IMR-90 (cell line): Measurements from ENCODE around the gene CIT. TPM values are rescaled to one million over a fixed set of nuclear protein-coding genes. Genes with fewer than 3 reads are reported as not detected.

Experiments
- ATAC-seq: fragments of 200-7000 bp; cut with Tn5 transposase; 2 replicates; pipeline ENCODE4 v1.9.1; 2020; ENCODE audit warnings: low read depth, mild to moderate bottlenecking, moderate library complexity
- BruUV-seq: library from RNA; stranded (reverse); fragments of 400-500 nt; replicated peaks from 2 replicates; lab custom pipeline; 2021; lab: Mats Ljungman, UMichigan
- CTCF ChIA-PET: fragments of 300-600 bp; formaldehyde crosslinking; extraction: SDS; loops from one replicate; lab custom pipeline; 2021; ENCODE audit warnings: antibody characterized with exemption; lab: Yijun Ruan, JAX
- POLR2A ChIA-PET: fragments of 300-600 bp; sonication (Branson Sonifier 250); formaldehyde crosslinking; loops from one replicate; lab custom pipeline; 2022; ENCODE audit warnings: antibody characterized with exemption; ENCODE audit not compliant: unreplicated experiment; lab: Charles Lee
- DNase-seq: peaks from one replicate; pipeline ENCODE4 v3.0.0; 2013
- H2AFZ ChIP-seq: replicated peaks from 2 replicates; pipeline ENCODE3; 2013; ENCODE audit warnings: low read length, mild to moderate bottlenecking; ENCODE audit not compliant: poor library complexity
- H2AK5ac ChIP-seq: 2 replicates; pipeline ENCODE4 v1.6.1; 2013; ENCODE audit warnings: low read depth, low read length, inconsistent platforms
- H2AK9ac ChIP-seq: replicated peaks from 2 replicates; pipeline ENCODE3; 2013; ENCODE audit warnings: mild to moderate bottlenecking, low read depth, low read length, moderate library complexity; ENCODE audit not compliant: poor library complexity
- H2BK120ac ChIP-seq: 2 replicates; pipeline ENCODE4 v1.6.1; 2013; ENCODE audit warnings: low read depth, low read length, inconsistent platforms
- H2BK15ac ChIP-seq: 3 replicates; pipeline ENCODE4 v1.6.1; 2013; ENCODE audit warnings: low read depth, low read length, inconsistent platforms
- H2BK20ac ChIP-seq: 2 replicates; pipeline ENCODE4 v1.6.1; 2013; ENCODE audit warnings: low read depth, mild to moderate bottlenecking, inconsistent platforms, low read length, moderate library complexity
- H2BK5ac ChIP-seq: 2 replicates; pipeline ENCODE4 v1.6.1; 2013; ENCODE audit warnings: mild to moderate bottlenecking, low read depth, low read length, inconsistent platforms; ENCODE audit not compliant: poor library complexity, severe bottlenecking
- H3K14ac ChIP-seq: replicated peaks from 2 replicates; pipeline ENCODE4 v1.6.1; 2013; ENCODE audit warnings: low read depth, low read length, inconsistent platforms
- H3K18ac ChIP-seq: 2 replicates; pipeline ENCODE4 v1.6.1; 2013; ENCODE audit warnings: low read depth, low read length, control low read depth
- H3K23ac ChIP-seq: 2 replicates; pipeline ENCODE4 v1.6.1; 2013; ENCODE audit warnings: low read depth, low read length, inconsistent platforms
- H3K27ac ChIP-seq: 2 replicates; pipeline ENCODE4 v1.5.1; 2013; ENCODE audit warnings: mild to moderate bottlenecking, control low read depth, low read length; ENCODE audit not compliant: insufficient read depth
- H3K27me3 ChIP-seq: 2 replicates; pipeline ENCODE4 v1.6.1; 2013; ENCODE audit warnings: low read length; ENCODE audit not compliant: control insufficient read depth, insufficient read depth
- H3K36me3 ChIP-seq: 2 replicates; pipeline ENCODE4 v1.6.1; 2013; ENCODE audit warnings: low read length, mixed read lengths; ENCODE audit not compliant: control insufficient read depth, insufficient read depth
- H3K4ac ChIP-seq: 2 replicates; pipeline ENCODE4 v1.6.1; 2013; ENCODE audit warnings: low read depth, low read length, inconsistent platforms
- H3K4me1 ChIP-seq: 2 replicates; pipeline ENCODE4 v1.6.1; 2013; ENCODE audit warnings: low read length, mixed read lengths; ENCODE audit not compliant: control insufficient read depth, insufficient read depth
- H3K4me2 ChIP-seq: 2 replicates; pipeline ENCODE4 v1.6.1; 2013; ENCODE audit warnings: low read depth, mild to moderate bottlenecking, control low read depth, low read length, moderate library complexity
- H3K4me3 ChIP-seq: 2 replicates; pipeline ENCODE4 v1.5.1; 2013; ENCODE audit warnings: low read depth, mild to moderate bottlenecking, control low read depth, low read length, moderate library complexity; ENCODE audit not compliant: insufficient read depth
- H3K56ac ChIP-seq: 2 replicates; pipeline ENCODE4 v1.6.1; 2013; ENCODE audit warnings: low read length, inconsistent platforms; ENCODE audit not compliant: insufficient read depth; ENCODE audit errors: extremely low read depth
- H3K79me1 ChIP-seq, 2 experiments: 2 replicates each; pipeline ENCODE4 v1.6.1; 2013; ENCODE audit warnings: low read length in 2 of 2, inconsistent platforms in 1 of 2, low read depth in 1 of 2
- H3K9ac ChIP-seq: 2 replicates; pipeline ENCODE4 v1.6.1; 2013; ENCODE audit warnings: low read depth, low read length, control low read depth
- H3K9me1 ChIP-seq: 2 replicates; pipeline ENCODE4 v1.6.1; 2013; ENCODE audit warnings: low read length, inconsistent platforms; ENCODE audit not compliant: insufficient read depth
- H3K9me3 ChIP-seq: 2 replicates; pipeline ENCODE4 v1.6.1; 2013; ENCODE audit warnings: low read length; ENCODE audit not compliant: control insufficient read depth, insufficient read depth
- H4K20me1 ChIP-seq: 2 replicates; pipeline ENCODE4 v1.6.1; 2013; ENCODE audit warnings: low read length, inconsistent platforms; ENCODE audit not compliant: insufficient read depth
- H4K5ac ChIP-seq: 2 replicates; pipeline ENCODE4 v1.6.1; 2013; ENCODE audit warnings: mild to moderate bottlenecking, low read depth, low read length, control low read depth
- H4K8ac ChIP-seq, 2 experiments: 2 replicates each; pipeline ENCODE4 v1.6.1; 2013; ENCODE audit warnings: low read depth in 2 of 2, low read length in 2 of 2, control low read depth in 1 of 2, inconsistent platforms in 1 of 2
- H4K91ac ChIP-seq: 2 replicates; pipeline ENCODE4 v1.6.1; 2013; ENCODE audit warnings: low read depth, low read length, inconsistent platforms; ENCODE audit not compliant: insufficient read depth
- CHD1 ChIP-seq: IDR thresholded peaks from 2 replicates; pipeline ENCODE4 v1.6.1; 2012; ENCODE audit warnings: low read depth, low read length, improper control_type of control experiment
- MXI1 ChIP-seq: IDR thresholded peaks from 2 replicates; pipeline ENCODE4 v1.6.1; 2012; ENCODE audit warnings: low read depth, mild to moderate bottlenecking, low read length, moderate library complexity, borderline replicate concordance
- SMC3 ChIP-seq: fragments of 150-350 bp; IDR thresholded peaks from 2 replicates; pipeline ENCODE4 v1.6.1; 2016; ENCODE audit warnings: low read depth, mild to moderate bottlenecking, antibody characterized with exemption, low read length, moderate library complexity
- WGBS, 2 experiments: methylation state at CpG; one replicate each; pipeline versions ENCODE4 v1.1.5 to v1.1.7; 2013; ENCODE audit warnings: missing lambda C conversion rate in 2 of 2; ENCODE audit not compliant: insufficient read length in 1 of 2; ENCODE audit errors: extremely low coverage in 2 of 2; 5-methylcytosine and 5-hydroxymethylcytosine counted together
- dilution Hi-C: fragments of 300-500 bp; cut with HindIII; formaldehyde crosslinking; loops from one replicate; pipeline ENCODE4 v1.14.3; 2018; ENCODE audit warnings: low sequenced_read_pairs; ENCODE audit not compliant: unreplicated experiment
- in situ Hi-C: fragments of 300-500 bp; cut with MboI; formaldehyde crosslinking; loops from 3 replicates; pipeline ENCODE4 v1.14.3; 2019; ENCODE audit warnings: low sequenced_read_pairs, inconsistent platforms, mixed read lengths
- intact Hi-C: fragments of 100-400 bp; cut with micrococcal nuclease; formaldehyde crosslinking; loops from 2 replicates; pipeline ENCODE4 v1.10.0; 2022
- polyA plus RNA-seq, 3 experiments: library from polyadenylated mRNA; depleted of rRNA; stranded (reverse); fragments of >200 nt; gene quantifications; 2 replicates each; pipeline ENCODE4 v1.2.3, GENCODE V29; 2012; ENCODE audit warnings: low replicate concordance in 1 of 3
- total RNA-seq: library from RNA; depleted of rRNA; stranded (reverse); fragments of >200 nt; gene quantifications from 2 replicates; pipeline ENCODE4 v1.2.3, GENCODE V29; 2012

Gene CIT
- total and polyA plus RNA-seq, 2 of the 4 experiments (the other 2 are of a cell fraction) = 13.1 to 21.0 TPM

DNA sequence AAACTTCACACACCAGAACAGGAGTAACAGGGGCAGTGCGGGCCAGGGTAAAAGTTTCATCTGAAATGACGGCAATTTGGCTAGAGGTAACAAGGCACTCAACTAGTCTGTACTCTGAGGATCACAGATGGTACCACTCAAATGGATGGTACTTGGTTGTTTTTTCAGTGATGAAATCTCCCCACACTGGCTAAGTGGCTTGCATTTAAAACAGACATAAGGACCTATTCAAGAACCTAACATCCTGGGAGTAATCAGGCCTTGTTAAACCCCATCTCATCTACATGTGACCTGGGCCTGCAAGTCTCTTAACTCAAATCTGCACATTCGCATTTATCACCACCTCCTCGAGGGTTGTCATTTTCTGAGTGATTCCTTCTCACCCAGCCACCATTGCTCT, 118.4 kb downstream of the CIT start:
- H3K9ac ChIP-seq = no peak overlapping the region
- no peaks in the 10 kb centered on the region for H3K79me1 ChIP-seq
- dilution Hi-C loops (no loop called here), intact Hi-C loops (no loop called here), in situ Hi-C loops (no loop called here)
- TF ChIP-seq SMC3 (no peak), MXI1 (no peak), CHD1 (no peak)
- H4K91ac ChIP-seq = no peak overlapping the region
- ATAC-seq (no peak), DNase-seq (no peak)
- no peak overlapping the region for H2AFZ ChIP-seq
- CTCF ChIA-PET = no interaction called here
- H3K23ac ChIP-seq = no peak overlapping the region
- no peak overlapping the region for H4K5ac ChIP-seq
- no peak overlapping the region for H3K18ac ChIP-seq
- 100% methylated on average over 1 of the region's 4 CpGs; no CpG with 5 or more reads in 1 of the 2 experiments for WGBS, 2 experiments
- no peaks in the 10 kb centered on the region for H4K20me1 ChIP-seq
- no peak overlapping the region for H3K4ac ChIP-seq
- H2AK5ac ChIP-seq = no peak overlapping the region
- no peak overlapping the region for H2BK15ac ChIP-seq
- no peak overlapping the region for H4K8ac ChIP-seq
- H2AK9ac ChIP-seq = no peak overlapping the region
- H2BK120ac ChIP-seq = no peak overlapping the region
- no peak overlapping the region for H3K56ac ChIP-seq
- H2BK20ac ChIP-seq = no peak overlapping the region
- H3K9me1 ChIP-seq = no peaks in the 10 kb centered on the region; the same call in 1 of the 2 replicates
- no peak overlapping the region for H3K4me2 ChIP-seq
- no peaks in the 10 kb centered on the region for H3K9me3 ChIP-seq
- no peak overlapping the region for H3K14ac ChIP-seq
- no peak overlapping the region for H2BK5ac ChIP-seq
- H3K27me3 ChIP-seq = no peaks in the 10 kb centered on the region
- H3K36me3 ChIP-seq = peaks cover 16% of the 10 kb centered on the region
- H3K27ac ChIP-seq = no peak overlapping the region
- no peak overlapping the region for H3K4me3 ChIP-seq
- POLR2A ChIA-PET = no interaction called here
- BruUV-seq = no TSS peak
- no peaks in the 10 kb centered on the region for H3K4me1 ChIP-seq
